Activated B cell treated with CpG ODN at 0.5 μM for 24 hours (primary cell): ENCODE data around the gene SUMF1. TPM values are rescaled to one million over a fixed set of nuclear protein-coding genes. Genes with fewer than 3 reads are reported as not detected.

ENCODE experiments used
- ATAC-seq: fragments of 200-7000 bp; cut with Tn5 transposase; one replicate; pipeline ENCODE4 v1.10.0; 2021; ENCODE audit warnings: low read depth, mild to moderate bottlenecking, moderate library complexity
- CTCF ChIA-PET: fragments of 350-600 bp; sonication (Branson Sonifier 250); formaldehyde crosslinking; loops from one replicate; lab custom pipeline; 2021; ENCODE audit warnings: antibody characterized with exemption; lab: Charles Lee
- POLR2A ChIA-PET: fragments of 350-600 bp; sonication (Branson Sonifier 250); formaldehyde crosslinking; loops from one replicate; lab custom pipeline; 2021; ENCODE audit warnings: antibody characterized with exemption; lab: Charles Lee
- DNase-seq: peaks from one replicate; pipeline ENCODE4 v3.0.0; 2022
- H3K27ac Mint-ChIP-seq: one replicate; pipeline ENCODE4 v1.8.0; 2020; ENCODE audit warnings: mixed read lengths
- H3K27me3 Mint-ChIP-seq: one replicate; pipeline ENCODE4 v1.8.0; 2021; ENCODE audit warnings: mixed read lengths
- H3K36me3 Mint-ChIP-seq: one replicate; pipeline ENCODE4 v1.8.0; 2021; ENCODE audit warnings: low read depth, mixed read lengths
- H3K4me1 Mint-ChIP-seq: one replicate; pipeline ENCODE4 v1.8.0; 2021; ENCODE audit warnings: mixed read lengths
- H3K4me3 Mint-ChIP-seq: one replicate; pipeline ENCODE4 v1.8.0; 2020; ENCODE audit warnings: mild to moderate bottlenecking, mixed read lengths
- H3K9me3 Mint-ChIP-seq: one replicate; pipeline ENCODE4 v1.8.0; 2020; ENCODE audit warnings: mixed read lengths
- intact Hi-C: fragments of 100-400 bp; cut with micrococcal nuclease; formaldehyde crosslinking; loops from one replicate; pipeline ENCODE4 v1.15.1; 2024
- total RNA-seq: library from RNA; stranded (reverse); gene quantifications from 2 replicates; pipeline ENCODE4 v1.2.3, GENCODE V29; 2022
- TF ChIP-seq, protein P1 (sequence below): fragments of 200-600 bp; IDR thresholded peaks from one replicate; pipeline ENCODE4 v1.8.0; 2022; ENCODE audit warnings: antibody characterized with exemption, mild to moderate bottlenecking

Gene SUMF1
- total RNA-seq, 1 donor from 2014 or later: 20.7 TPM

DNA sequence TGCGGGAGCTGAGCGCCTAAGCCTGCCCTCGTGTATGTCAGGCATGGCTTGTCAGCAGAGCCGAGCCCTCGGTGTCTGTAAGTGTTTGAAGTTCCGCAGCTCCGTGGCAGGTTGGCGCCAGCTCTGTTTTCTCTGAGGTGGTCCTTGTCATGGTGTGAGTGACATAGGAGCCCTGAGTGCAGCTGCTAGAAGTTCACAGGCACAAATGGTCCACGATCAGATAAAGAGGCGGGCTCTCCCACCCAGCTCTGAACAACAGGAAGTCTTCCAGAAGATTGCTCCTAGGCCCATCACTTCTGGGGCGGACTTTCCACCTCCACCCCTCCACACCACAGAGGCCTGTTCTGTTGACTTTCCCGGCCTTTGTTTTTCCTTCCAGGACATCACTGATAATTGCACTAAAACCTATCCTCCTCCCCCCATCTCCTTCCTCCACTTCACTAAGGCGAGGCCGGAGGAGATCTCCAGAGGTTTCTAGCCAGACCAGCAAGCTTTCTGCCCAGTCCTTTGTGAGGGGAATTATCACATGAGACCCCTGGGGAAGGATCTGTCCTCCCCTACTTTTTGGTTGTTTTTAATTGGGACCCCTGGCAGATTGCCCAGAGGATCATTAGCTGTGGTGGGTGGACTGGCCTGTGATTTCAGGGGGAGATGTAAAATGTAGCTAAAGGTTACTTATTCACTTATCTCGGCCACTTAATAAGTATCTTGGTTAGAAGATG lies 46.0 kb upstream of the SUMF1 start:
- Mint-ChIP-seq H3K27ac (peak overlapping the region; percentile 67), H3K9me3 (no peaks in the 10 kb centered on the region)

DNA sequence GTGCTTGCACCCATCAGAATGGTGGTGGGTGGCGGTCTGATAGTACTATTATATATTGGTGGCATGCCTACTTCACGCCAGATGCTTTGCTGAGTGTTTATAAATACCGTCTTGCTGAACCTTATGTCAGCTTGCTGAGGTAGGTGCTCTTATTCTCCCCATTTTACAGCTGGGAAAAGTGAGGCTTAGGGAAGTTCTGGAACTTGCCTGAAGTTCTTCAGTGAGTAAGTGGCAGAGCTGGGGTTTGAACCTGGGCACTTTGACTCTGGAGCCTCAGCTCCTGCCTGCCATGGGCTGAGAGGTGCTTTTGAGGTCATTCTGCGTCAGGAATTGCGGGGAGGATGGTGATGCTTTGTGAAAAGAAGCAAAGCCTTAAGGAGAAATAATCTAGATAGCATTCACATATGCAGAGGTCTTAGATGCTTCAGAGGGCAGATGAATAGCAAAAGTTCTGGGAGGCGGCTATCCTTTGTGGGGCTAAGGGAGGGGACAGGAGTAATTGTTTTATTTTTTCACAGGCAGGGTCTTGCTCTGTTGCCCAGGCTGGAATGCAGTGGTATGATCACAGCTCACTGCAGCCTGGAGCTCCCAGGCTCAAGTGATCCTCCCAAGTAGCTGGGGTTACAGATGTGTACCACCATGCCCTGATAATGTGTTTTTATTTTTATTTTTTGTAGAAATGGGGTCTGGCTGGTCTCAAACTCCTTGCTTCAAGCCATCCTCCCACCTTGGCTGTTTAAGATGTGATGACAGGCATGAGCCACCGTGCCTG lies 44.6 kb upstream of the SUMF1 start:
- ATAC-seq (no peak), DNase-seq (no peak)
- H3K4me3 Mint-ChIP-seq: no peak overlapping the region
- no peaks in the 10 kb centered on the region for H3K27me3 Mint-ChIP-seq
- H3K4me1 Mint-ChIP-seq: peaks cover 98% of the 10 kb centered on the region
- peaks cover 47% of the 10 kb centered on the region for H3K36me3 Mint-ChIP-seq
- H3K9me3 Mint-ChIP-seq: no peaks in the 10 kb centered on the region
- POLR2A ChIA-PET: interaction anchor here (0.7 to 12.0 kb wide), 3 partner anchors 8 to 505 kb away, joined by 3 to 155 read pairs (median 3); partner anchors contain the start of gene ITPR1
- CTCF ChIA-PET: interaction anchor here (1.4 kb wide), 1 partner anchor 161 kb away, joined by 4 read pairs; no protein-coding TSS in a partner anchor
- intact Hi-C loops: no loop called here
- TF ChIP-seq, protein P1, sequence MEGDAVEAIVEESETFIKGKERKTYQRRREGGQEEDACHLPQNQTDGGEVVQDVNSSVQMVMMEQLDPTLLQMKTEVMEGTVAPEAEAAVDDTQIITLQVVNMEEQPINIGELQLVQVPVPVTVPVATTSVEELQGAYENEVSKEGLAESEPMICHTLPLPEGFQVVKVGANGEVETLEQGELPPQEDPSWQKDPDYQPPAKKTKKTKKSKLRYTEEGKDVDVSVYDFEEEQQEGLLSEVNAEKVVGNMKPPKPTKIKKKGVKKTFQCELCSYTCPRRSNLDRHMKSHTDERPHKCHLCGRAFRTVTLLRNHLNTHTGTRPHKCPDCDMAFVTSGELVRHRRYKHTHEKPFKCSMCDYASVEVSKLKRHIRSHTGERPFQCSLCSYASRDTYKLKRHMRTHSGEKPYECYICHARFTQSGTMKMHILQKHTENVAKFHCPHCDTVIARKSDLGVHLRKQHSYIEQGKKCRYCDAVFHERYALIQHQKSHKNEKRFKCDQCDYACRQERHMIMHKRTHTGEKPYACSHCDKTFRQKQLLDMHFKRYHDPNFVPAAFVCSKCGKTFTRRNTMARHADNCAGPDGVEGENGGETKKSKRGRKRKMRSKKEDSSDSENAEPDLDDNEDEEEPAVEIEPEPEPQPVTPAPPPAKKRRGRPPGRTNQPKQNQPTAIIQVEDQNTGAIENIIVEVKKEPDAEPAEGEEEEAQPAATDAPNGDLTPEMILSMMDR: no peak
- peak overlapping the region; percentile 67 for H3K27ac Mint-ChIP-seq

More for the DNA sequence above, 46.0 kb upstream of the SUMF1 start:
- POLR2A ChIA-PET: interaction anchor here (0.6 to 12.0 kb wide), 4 partner anchors 10 to 46 kb away, joined by 3 to 155 read pairs (median 5); partner anchors contain the start of genes ITPR1 and SUMF1
- ATAC-seq (peak; percentile 13), DNase-seq (no peak)
- TF ChIP-seq, protein P1: no peak
- no peak overlapping the region for H3K4me3 Mint-ChIP-seq
- H3K4me1 Mint-ChIP-seq: peaks cover 96% of the 10 kb centered on the region
- peaks cover 55% of the 10 kb centered on the region for H3K36me3 Mint-ChIP-seq
- no peaks in the 10 kb centered on the region for H3K27me3 Mint-ChIP-seq
- CTCF ChIA-PET: no interaction called here
- intact Hi-C loops: no loop called here

DNA sequence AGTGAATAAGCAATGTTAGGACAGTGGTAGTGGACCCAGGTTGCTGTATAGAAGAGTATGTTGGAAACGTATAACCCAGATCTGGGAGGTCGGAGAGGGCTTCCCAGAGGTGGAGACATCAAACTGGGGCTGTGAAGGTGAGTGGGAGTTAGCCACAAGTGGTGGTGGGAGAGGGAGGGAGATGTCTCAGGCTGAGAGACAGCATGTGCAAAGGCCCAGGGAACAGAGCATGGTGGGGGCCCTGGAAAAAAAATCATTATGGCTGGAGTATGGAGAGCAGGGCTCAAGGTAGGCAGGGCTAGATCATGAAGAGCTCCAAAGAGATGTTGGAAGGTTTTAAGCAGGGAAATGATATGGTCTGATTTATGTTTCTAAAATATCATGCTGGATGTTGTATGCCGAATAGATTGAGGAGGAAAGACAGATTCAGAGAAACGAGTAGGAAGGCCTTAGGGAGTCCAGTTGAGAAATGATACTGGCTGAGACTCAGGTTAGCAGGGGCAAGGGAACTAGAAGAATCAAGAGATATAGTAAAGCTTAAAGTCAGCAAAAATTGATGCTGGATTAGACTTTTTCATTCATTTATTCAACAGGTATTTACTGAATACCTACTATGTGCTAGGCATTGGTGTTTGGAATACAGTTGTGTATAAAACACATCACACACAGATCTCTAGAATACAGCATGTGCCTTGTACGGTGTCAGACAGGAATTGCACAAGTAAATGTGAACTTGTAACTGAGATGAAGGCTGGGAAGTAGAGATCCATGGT lies 43.1 kb upstream of the SUMF1 start:
- CTCF ChIA-PET: interaction anchor here (1.0 to 1.4 kb wide), 2 partner anchors 8 to 159 kb away, joined by 3 to 4 read pairs; no protein-coding TSS in a partner anchor
- peaks cover 98% of the 10 kb centered on the region for H3K4me1 Mint-ChIP-seq
- intact Hi-C loops: loop anchor here (5.0 kb wide), 1 partner anchor 72 kb away; no protein-coding TSS in a partner anchor

DNA sequence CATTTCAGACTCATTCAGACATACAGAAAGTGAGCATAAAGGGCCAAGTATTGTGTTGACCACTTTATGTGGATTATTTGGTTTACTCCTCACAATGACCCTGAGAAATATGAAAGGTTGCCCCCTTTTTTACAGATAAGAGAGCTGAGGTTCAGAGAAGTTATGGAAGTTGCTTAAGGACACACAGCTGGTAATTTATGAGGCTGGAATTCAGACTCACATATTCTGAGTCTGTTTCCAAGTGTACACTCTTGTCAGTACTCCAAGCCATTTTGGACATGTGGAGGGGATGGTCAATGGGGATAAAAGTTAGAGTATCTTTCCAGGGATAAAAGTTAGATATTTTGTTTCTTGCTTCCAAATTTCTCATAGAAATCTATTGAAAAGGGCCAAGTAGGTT lies 42.0 kb upstream of the SUMF1 start:
- POLR2A ChIA-PET: interaction anchor here (0.7 to 12.0 kb wide), 4 partner anchors 14 to 386 kb away, joined by 7 to 288 read pairs (median 84); partner anchors contain the start of gene ITPR1
- TF ChIP-seq, protein P1: no peak
- no peaks in the 10 kb centered on the region for H3K27me3 Mint-ChIP-seq
- H3K4me3 Mint-ChIP-seq: no peak overlapping the region
- peak overlapping the region; percentile 87 for H3K27ac Mint-ChIP-seq
- DNase-seq (no peak), ATAC-seq (no peak)
- peaks cover 37% of the 10 kb centered on the region for H3K36me3 Mint-ChIP-seq
- no peaks in the 10 kb centered on the region for H3K9me3 Mint-ChIP-seq
- H3K4me1 Mint-ChIP-seq: peaks cover 98% of the 10 kb centered on the region
- intact Hi-C loops: loop anchor here (5.0 kb wide), 1 partner anchor 73 kb away; no protein-coding TSS in a partner anchor
- CTCF ChIA-PET: interaction anchor here (1.0 to 2.1 kb wide), 3 partner anchors 9 to 14 kb away, joined by 3 to 9 read pairs (median 9); no protein-coding TSS in a partner anchor

More for the DNA sequence above, 43.1 kb upstream of the SUMF1 start:
- ATAC-seq (no peak), DNase-seq (no peak)
- Mint-ChIP-seq H3K4me3 (no peak overlapping the region), H3K9me3 (no peaks in the 10 kb centered on the region), H3K36me3 (peaks cover 42% of the 10 kb centered on the region), H3K27ac (peak overlapping the region; percentile 87), H3K27me3 (no peaks in the 10 kb centered on the region)
- POLR2A ChIA-PET: interaction anchor here (0.6 to 12.0 kb wide), 2 partner anchors 15 to 36 kb away, joined by 3 to 155 read pairs; partner anchors contain the start of gene ITPR1
- TF ChIP-seq, protein P1: no peak
